HG03095 (cell line): ENCODE results near the gene CDC7.

ENCODE experiments used
- ATAC-seq: cut with Tn5 transposase; IDR thresholded peaks from one replicate; pipeline ENCODE4 v1.9.1; 2021; ENCODE audit warnings: moderate library complexity; ENCODE audit not compliant: unreplicated experiment

CDC7 gene

GRCh38 chr1:91572044-91572443 is 71.4 kb downstream of the CDC7 start:
- ATAC-seq: peak; percentile 88
